Suprapubic skin (tissue), 4 donors: Measurements from ENCODE around the gene RBMS1. TPM values are rescaled to one million over a fixed set of nuclear protein-coding genes. Genes with fewer than 3 reads are reported as not detected.

ENCODE experiments used
- DNase-seq, 2 donors: peaks; one replicate each; pipeline ENCODE4 v3.0.0-alpha.2; 2019; ENCODE audit warnings: low spot score in 2 of 2
- H3K27ac ChIP-seq: fragments of 200-600 bp; sonication (generic); one replicate; pipeline ENCODE4 v1.5.1; 2019
- H3K27me3 ChIP-seq: fragments of 200-600 bp; sonication (generic); one replicate; pipeline ENCODE4 v1.5.1; 2019
- H3K36me3 ChIP-seq: fragments of 200-600 bp; sonication (generic); one replicate; pipeline ENCODE4 v1.5.1; 2019
- H3K4me1 ChIP-seq: fragments of 200-600 bp; sonication (generic); one replicate; pipeline ENCODE4 v1.5.1; 2019
- H3K4me3 ChIP-seq: fragments of 200-600 bp; sonication (generic); one replicate; pipeline ENCODE4 v1.5.1; 2019; ENCODE audit warnings: mild to moderate bottlenecking
- H3K9me3 ChIP-seq: fragments of 200-600 bp; sonication (generic); one replicate; pipeline ENCODE4 v1.5.1; 2019
- EP300 ChIP-seq: sonication (generic); formaldehyde crosslinking; IDR thresholded peaks from one replicate; pipeline ENCODE4 v1.6.1; 2017; ENCODE audit warnings: antibody characterized with exemption
- POLR2A ChIP-seq, 2 donors: fragments of 450-650 bp; IDR thresholded peaks; one replicate each; pipeline ENCODE4 v1.6.1; 2017; ENCODE audit warnings: antibody characterized with exemption in 2 of 2, mild to moderate bottlenecking in 2 of 2, moderate library complexity in 2 of 2
- POLR2AphosphoS5 ChIP-seq, 3 donors: sonication (generic); formaldehyde crosslinking; IDR thresholded peaks; one replicate each; pipeline ENCODE4 v1.6.1; 2017; ENCODE audit warnings: antibody characterized with exemption in 3 of 3
- WGBS: methylation state at CpG from one replicate; pipeline ENCODE4 v1.1.5; 2018; 5-methylcytosine and 5-hydroxymethylcytosine counted together
- total RNA-seq, 4 donors: library from RNA; depleted of rRNA; stranded (reverse); fragments of >200 nt; gene quantifications; one replicate each; pipeline ENCODE4 v1.1.0, GENCODE V29; 2016
- TF ChIP-seq, protein P1 (sequence below), 2 donors: fragments of 200-600 bp in 1 of 2; fragments of 450-650 bp in 1 of 2; sonication (generic) in 1 of 2; IDR thresholded peaks; one replicate each; pipeline ENCODE4 v1.5.1; 2016 to 2019; ENCODE audit warnings: antibody characterized with exemption in 2 of 2, mild to moderate bottlenecking in 1 of 2, moderate library complexity in 1 of 2

Gene RBMS1
- total RNA-seq, 4 donors from 2014 or later = 55.7 to 92.2 (median 62.2) TPM

DNA sequence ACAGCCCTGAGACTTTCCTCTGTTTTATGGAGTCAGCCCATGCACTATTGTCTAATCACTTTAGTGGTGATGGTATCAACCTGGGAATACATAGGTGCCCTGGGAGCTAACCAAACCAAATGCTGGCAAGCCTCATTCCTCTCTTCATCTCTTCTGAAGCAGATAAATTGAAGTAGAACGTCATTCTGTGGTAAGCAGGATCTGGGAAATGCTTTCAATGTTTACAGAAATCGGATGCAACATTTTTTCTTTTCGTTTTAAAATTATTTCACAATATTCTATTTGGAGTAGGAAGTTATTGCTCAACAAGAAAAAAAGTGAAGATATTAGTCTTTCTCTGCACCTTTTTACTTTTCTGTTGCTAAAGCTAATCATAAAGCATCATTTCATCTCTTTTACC lies 114.2 kb downstream of the RBMS1 start:
- no peak for DNase-seq
- H3K4me1 ChIP-seq = peaks cover 71% of the 10 kb centered on the region
- no peaks in the 10 kb centered on the region for H3K9me3 ChIP-seq
- H3K4me3 ChIP-seq = no peak overlapping the region
- peak overlapping the region; percentile 49 for H3K27ac ChIP-seq
- no peaks in the 10 kb centered on the region for H3K27me3 ChIP-seq
- 25% methylated on average over 3 of the region's 3 CpGs for WGBS
- H3K36me3 ChIP-seq = no peaks in the 10 kb centered on the region
- TF ChIP-seq, protein P1, sequence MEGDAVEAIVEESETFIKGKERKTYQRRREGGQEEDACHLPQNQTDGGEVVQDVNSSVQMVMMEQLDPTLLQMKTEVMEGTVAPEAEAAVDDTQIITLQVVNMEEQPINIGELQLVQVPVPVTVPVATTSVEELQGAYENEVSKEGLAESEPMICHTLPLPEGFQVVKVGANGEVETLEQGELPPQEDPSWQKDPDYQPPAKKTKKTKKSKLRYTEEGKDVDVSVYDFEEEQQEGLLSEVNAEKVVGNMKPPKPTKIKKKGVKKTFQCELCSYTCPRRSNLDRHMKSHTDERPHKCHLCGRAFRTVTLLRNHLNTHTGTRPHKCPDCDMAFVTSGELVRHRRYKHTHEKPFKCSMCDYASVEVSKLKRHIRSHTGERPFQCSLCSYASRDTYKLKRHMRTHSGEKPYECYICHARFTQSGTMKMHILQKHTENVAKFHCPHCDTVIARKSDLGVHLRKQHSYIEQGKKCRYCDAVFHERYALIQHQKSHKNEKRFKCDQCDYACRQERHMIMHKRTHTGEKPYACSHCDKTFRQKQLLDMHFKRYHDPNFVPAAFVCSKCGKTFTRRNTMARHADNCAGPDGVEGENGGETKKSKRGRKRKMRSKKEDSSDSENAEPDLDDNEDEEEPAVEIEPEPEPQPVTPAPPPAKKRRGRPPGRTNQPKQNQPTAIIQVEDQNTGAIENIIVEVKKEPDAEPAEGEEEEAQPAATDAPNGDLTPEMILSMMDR (IDR thresholded peaks at IDR 0.05) = no peak
- no peak for TF ChIP-seq POLR2AphosphoS5 (IDR thresholded peaks at IDR 0.05)
- TF ChIP-seq EP300 = peak; percentile 17
- TF ChIP-seq POLR2A (IDR thresholded peaks at IDR 0.05) = no peak

DNA sequence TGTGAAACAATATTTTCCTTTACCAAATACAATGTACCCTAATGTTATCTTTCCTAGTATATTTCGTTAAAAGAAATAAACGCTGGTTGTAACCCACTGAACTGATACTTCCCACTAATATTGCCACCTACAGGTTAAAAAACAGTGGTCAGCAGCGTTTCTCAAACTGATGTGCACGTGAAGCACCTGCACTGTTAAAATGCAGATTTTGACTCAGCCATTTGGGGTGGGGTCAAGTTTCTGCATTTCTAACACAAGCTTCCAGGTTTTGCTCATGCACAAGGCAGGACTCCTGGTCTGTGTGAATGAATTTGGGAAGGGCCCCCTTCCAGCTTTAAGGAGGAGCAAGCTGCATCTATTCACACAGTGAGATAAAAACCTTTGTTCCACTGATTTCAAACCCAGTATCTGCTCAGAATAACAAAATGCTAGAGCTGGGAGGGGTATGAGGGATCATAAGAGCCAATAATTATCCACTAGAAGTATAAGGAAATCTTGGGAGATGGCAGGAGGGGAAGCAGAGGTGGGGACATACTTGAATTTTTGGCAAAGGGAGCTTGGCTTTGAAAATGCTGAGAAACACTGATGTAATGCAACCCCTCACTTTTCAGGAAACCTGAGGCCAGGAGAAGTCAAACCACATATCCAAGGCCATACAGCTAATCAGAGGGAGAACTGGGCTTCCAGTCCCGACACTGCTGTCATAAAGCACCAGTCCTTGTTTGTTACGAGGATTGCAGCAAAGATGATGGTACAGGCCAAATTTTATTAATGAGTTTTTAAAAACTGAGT lies 116.2 kb downstream of the RBMS1 start:
- no peaks in the 10 kb centered on the region for H3K27me3 ChIP-seq
- TF ChIP-seq POLR2AphosphoS5 (IDR thresholded peaks at IDR 0.05) (no peak), POLR2A (IDR thresholded peaks at IDR 0.05) (no peak), EP300 (no peak)
- TF ChIP-seq, protein P1 (IDR thresholded peaks at IDR 0.05) = no peak
- H3K36me3 ChIP-seq = no peaks in the 10 kb centered on the region
- 63% methylated on average over 6 of the region's 6 CpGs for WGBS
- peak overlapping the region; percentile 26 for H3K27ac ChIP-seq
- no peaks in the 10 kb centered on the region for H3K9me3 ChIP-seq
- no peak overlapping the region for H3K4me3 ChIP-seq
- peaks cover 89% of the 10 kb centered on the region for H3K4me1 ChIP-seq
- no peak for DNase-seq

DNA sequence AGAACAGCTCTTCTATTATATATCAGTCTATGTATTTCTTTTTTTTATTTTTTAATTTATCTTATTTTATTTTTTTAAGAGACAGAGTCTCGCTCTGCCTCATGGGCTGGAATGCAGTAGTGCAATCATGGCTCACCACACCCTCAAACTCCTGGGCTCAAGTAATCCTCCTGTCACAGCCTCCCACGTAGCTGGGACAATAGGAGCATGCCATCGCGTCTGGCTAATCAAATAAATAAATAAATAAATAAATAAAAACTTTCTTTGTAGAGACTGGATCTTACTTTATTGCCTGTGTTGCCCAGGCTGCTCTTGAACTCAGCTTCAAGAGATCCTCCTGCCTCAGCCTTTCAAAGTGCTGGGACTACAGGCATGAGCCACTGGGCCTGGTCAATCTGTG lies 117.0 kb downstream of the RBMS1 start:
- no peaks in the 10 kb centered on the region for H3K36me3 ChIP-seq
- 66% methylated on average over 4 of the region's 4 CpGs for WGBS
- DNase-seq = no peak
- TF ChIP-seq, protein P1 (IDR thresholded peaks at IDR 0.05) = no peak
- no peaks in the 10 kb centered on the region for H3K9me3 ChIP-seq
- H3K27ac ChIP-seq = peak overlapping the region; percentile 26
- H3K27me3 ChIP-seq = no peaks in the 10 kb centered on the region
- H3K4me3 ChIP-seq = no peak overlapping the region
- H3K4me1 ChIP-seq = peaks cover 89% of the 10 kb centered on the region

DNA sequence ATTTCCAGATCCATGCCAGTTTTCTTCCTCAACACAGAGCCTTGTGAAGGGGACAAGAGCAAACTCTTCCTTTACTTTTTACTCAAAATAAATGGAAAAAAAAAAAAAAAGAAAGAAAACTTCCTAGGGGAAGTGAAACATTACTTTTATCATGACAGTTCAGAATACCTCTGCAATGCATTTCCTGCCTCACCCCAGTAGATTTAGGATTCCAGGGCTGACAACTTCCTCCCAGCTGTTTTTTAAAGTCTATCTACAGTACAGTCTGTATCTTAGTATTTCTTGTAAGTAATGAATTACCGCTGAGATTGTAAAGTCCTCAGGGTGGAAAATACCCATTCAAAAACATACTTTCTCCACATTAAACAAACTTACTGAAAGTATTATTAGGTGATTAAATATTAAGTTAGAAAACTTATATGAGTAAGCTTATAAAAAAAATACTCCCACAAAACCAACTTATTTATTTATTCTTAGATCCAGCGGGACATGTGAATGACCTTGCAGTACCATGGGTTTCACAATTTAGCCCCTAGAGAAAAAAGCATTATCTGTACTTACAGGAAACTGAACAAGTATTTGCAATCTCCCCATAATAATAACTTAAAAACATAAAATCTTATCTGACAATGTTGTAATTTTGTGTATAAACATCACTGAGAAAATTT lies 117.7 kb downstream of the RBMS1 start:
- no peaks in the 10 kb centered on the region for H3K27me3 ChIP-seq
- no peaks in the 10 kb centered on the region for H3K9me3 ChIP-seq
- no peak overlapping the region for H3K4me3 ChIP-seq
- peaks cover 88% of the 10 kb centered on the region for H3K4me1 ChIP-seq
- no peaks in the 10 kb centered on the region for H3K36me3 ChIP-seq
- WGBS = 41% methylated on average over 2 of the region's 2 CpGs
- DNase-seq = no peak
- peak overlapping the region; percentile 26 for H3K27ac ChIP-seq
- no peak for TF ChIP-seq POLR2A (IDR thresholded peaks at IDR 0.05)
- TF ChIP-seq, protein P1 (IDR thresholded peaks at IDR 0.05) = no peak
- TF ChIP-seq POLR2AphosphoS5 (IDR thresholded peaks at IDR 0.05) = no peak
- TF ChIP-seq EP300 = no peak

DNA sequence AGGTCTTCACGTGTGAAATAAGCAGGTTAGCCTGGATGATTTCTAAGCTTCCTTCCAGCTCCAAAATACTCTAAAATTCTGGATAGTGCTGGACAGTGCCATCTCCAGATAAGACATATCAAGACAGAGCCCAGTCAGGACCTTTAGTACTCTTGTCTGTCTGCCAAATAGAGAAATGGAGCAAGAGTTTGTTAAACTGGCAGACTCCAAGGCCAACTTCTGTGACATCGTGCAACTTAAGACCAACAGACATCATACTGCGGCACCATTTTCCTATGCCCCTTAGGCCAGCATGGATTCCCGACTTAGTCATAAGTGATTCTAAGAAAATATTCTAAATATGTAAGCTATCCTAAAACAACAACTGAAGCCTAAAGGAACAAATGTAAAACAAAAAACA lies 118.6 kb downstream of the RBMS1 start:
- no peaks in the 10 kb centered on the region for H3K9me3 ChIP-seq
- H3K36me3 ChIP-seq = no peaks in the 10 kb centered on the region
- no peak overlapping the region for H3K4me3 ChIP-seq
- peaks cover 84% of the 10 kb centered on the region for H3K4me1 ChIP-seq
- H3K27me3 ChIP-seq = no peaks in the 10 kb centered on the region
- TF ChIP-seq, protein P1 (IDR thresholded peaks at IDR 0.05) = no peak
- TF ChIP-seq POLR2A (IDR thresholded peaks at IDR 0.05) = no peak
- TF ChIP-seq EP300 = no peak
- TF ChIP-seq POLR2AphosphoS5 (IDR thresholded peaks at IDR 0.05) = no peak
- 85% methylated on average over 4 of the region's 4 CpGs for WGBS
- no peak for DNase-seq
- H3K27ac ChIP-seq = no peak overlapping the region
